ENCODE results near the gene MYL10.

Gene MYL10

DNA sequence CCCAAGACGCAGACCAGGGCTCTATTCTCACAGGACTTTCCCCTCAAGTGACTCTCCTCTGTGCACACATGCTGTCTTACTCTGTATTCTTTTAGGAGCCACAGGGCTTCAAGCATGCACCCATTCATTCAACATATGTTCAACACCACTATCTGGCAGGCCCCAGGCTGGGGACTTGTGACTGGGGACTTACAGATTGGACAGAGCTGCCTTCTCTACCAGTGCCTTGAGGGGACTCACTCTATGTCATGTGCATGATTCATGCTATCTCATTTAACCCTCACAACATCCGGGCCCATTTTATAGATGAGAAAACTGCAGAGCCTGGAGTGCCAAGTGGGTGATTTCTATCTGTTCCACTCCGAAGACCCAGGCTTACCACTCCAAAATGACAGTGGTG lies 34.3 kb downstream of the MYL10 start:
- DNase-seq, result no peak

DNA sequence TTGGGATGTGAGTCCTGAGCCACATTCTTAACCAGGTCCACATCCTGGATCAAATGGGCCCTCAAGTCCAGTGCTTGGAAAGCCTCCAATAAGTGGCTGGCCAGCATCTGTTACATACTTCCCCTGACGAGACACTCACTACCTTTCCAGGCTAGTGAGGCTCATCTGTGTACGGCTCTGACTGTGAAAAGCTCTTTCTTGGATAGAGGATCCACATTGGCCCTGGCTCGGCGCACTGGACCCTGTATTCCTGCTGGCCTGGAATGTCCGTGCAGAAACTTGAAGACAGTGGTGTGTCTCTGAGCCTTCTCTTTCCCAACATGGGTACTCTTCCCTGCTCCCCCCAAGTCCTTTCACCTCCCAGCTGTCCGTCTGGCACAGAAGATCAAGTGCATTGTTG lies 35.5 kb downstream of the MYL10 start:
- no peak for DNase-seq

DNA sequence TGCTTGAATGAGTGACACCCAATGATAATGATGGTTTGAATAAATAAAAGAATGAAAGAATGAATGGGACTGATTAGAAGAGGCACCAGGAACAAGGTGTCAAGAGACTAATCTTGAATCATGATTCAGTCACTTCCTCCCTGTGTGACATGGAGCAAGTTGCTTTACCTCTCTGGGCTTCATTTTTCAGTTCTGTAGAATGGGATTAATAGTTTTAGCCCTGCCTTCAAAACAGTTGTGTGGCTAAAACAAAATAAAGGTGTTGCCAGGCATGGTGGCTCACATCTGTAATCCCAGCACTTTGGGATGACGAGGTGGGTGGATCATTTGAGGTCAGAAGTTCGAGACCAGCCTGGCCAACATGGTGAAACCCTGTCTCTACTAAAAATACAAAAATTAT lies 37.6 kb downstream of the MYL10 start:
- DNase-seq, result no peak

DNA sequence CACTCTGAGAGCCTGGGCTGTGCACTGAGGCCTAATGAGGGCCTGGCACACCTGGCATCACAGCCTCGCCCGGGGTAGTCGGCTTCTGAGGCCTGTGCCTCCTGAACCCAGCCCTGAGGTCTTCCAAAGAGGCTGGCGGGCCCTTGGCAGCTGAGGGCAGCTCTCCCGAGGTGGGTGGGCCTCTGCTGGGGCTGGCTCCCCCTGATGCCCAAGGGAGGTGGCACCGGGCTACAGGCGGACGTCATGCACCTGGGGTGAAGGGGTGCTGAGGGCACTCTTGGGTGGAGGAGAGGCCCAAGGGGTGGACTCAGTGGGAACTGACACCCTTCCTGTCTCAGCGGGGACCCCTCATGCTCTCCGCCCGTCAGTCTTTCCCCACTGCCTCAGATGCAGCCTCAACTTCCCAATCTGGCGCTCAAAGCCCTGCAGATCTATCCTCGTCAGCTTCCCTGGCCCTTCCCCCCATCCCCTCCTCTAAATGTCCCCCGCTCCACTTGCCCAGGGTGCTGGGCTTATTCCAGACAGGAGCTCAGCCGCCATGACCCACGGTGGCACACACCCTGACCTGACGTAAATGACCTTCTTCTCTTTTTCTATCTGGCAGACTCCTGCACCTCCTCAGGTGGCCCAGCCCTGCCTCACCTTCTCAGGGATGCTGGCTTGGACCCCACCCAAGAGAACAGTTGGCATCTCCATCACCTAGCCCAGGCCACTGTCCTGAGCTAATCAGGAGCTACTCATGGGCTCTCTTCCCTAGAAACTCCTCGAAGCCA lies 38.2 kb downstream of the MYL10 start:
- DNase-seq, result no peak

DNA sequence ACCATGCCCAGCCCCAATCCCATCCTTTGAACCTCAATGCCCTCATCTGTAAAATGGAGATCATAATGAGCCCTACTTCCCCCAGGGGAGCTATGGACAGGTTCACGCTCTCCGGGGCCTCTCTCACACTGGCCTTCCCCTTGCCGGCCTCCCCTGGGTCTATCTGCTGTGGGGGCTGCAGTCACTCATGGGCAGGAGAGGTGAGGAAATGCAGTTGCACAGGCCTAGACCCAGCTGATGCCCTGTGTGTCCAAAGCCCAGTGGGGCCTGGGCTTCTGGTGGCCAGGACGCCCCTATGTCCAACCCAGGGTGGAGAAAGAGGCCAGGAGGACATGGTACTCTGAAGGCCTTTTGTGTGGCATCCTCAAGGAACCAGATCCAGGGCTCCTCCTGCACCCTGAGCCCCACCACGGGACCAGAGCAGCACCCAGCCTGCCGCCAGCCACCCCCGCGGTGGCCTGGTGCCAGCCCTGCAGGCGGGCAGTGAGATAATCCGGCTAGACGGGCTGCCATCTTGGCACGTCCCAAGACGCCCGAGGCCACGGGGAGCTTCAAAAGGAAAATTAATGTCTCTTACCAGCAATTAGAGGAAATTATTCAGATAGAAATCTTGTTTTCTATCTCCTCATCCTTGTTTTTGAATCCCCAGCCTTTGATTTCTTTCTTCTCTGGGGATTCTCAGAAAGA lies 39.0 kb downstream of the MYL10 start:
- DNase-seq, result no peak

DNA sequence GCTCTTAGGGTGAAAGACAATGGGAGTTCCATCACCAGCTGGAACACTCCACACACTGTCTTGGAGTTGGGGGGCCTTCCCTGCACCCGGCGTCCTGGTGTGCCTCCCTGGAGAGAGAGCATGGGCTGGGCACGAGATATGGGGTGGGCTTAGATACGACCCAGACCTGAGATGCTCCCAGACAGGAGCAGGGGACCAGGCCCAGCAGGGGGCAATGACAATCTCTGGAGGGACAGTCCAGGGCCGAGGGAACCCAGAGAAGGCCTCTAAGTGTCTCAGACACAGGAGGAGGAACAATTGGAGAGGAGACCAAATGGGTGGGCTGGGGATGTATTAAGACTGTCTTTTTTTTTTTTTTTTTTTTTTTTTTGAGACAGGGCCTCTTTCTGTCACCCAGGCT lies 40.0 kb downstream of the MYL10 start:
- no peak for DNase-seq

DNA sequence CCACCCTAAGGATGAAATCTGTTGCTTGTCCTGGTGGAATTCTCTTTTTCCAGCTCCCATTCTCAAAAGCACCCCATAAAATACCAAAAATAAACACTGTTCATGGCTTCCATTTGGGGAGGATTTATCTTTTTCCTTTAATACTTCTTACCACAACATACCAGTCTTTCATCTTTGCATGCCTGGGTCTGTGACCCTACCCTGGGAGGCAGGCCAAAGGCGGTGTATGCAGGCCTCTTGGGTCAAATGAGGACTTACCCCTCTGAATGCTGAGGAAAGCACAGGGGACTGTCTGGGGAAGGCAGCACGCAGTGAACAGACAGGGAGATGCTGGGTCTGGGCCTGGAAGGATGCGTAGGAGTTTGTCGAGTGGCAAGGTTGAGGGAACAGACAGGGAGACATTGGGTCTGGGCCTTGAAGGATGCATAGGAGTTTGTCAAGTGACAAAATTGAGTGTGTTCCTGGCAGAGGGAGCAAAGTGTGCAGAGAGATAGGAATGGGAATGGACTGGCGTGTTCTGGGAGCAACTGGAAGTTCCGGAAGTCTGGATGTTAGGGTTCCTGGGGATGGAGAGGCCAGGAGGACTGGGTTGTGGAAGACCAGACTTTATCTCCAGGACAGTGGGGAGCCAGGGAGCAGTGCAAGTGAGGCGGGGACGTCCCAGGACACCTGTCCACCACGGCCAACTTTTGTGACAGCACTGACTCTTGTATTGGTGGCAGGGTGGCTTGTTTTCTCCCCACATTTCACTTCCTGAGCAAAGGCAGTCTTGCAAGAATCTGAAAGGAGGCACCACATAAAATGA lies 40.8 kb downstream of the MYL10 start:
- DNase-seq, result no peak

DNA sequence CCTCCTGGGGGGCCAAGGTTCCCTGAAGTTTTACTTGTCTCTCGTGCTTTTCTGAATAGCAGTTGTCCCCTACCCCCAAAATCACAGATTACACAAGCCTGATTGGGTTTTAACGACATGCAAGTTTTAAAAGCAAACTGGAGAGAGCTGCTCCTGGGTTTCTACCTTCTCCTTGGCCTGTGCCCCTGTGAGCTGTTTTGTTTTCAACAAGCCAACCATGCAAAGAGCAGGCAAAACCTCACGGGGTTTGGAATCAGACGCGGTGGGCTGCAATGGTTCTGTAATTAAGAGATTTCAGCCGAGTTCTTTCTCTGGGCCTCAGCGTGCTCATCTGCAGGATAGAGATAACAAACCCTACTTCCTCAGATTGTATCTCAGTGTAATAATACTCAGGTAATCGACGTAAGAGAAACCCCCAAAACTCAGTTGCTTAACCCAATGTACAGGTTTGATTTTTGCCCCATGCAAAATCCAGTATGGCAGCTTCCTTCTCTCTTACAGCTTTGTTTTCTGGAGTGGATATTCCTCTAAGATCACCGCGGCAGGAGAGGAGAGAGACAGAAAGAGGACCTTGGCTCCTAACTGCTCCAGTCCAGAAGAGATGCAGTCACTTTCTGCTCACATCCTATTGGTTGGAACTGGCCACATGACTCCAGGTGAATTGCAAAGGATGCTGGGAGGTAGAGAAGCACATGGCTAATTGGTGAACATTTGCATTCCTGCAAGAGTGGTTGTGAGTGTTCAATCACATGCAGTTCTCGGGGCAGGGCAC lies 42.0 kb downstream of the MYL10 start:
- DNase-seq, result no peak

DNA sequence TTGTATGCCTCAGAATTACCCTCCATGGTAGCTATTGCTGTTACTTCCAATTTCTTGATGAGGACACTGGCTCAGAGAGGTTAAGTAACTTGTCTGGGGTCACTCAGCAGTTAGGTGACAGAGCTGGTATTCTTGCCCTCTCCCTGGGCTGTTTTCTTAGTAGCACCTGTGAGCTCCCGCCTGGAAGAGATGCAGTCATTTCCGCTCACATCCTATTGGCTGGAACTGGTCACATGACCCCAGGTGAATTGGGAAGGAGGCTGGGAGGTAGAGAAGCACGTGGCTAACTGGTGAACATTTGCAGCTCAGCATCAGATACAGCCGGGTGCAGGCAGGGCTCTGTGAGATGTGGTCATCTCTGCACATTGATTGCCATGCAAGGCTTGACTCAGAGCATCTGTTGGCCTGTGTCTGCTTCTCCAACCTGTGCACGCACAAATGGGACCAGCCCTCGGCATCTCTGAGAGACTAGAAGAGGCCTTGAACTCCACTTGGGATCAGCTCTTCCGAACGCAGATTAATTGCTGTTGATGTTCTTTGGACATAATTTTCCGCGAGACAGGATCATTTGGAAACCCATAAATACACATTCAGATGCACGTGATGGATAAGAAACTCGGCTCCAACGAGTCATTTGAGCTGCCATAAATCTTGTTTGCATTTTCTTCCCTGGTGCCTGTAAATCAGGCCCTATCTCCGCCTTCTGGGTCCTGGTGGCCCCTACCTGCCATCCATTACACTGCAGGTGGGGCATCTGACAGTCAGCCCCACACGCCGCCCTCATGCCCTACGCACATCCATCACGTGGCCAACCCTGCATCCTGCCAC lies 42.8 kb downstream of the MYL10 start:
- DNase-seq, result no peak

DNA sequence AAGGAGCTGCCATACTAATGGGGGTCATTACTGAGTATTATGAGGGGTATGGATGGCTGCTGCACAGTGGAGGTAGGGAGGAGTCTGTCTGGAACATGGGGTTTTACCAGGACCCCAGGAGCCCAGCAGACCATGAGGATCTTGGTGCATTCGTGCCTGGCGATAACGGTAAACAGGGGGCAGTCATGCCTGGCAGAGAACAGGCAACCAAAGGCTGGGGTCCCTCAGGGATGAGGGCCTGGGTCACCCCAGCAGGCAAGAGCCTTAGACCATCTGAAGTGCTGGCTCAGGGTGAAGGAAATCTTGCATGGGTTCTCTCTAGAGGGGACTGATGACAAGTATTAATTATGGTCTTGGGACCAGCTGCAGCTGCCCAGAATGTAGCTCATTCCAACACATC lies 46.1 kb downstream of the MYL10 start:
- no peak for DNase-seq

DNA sequence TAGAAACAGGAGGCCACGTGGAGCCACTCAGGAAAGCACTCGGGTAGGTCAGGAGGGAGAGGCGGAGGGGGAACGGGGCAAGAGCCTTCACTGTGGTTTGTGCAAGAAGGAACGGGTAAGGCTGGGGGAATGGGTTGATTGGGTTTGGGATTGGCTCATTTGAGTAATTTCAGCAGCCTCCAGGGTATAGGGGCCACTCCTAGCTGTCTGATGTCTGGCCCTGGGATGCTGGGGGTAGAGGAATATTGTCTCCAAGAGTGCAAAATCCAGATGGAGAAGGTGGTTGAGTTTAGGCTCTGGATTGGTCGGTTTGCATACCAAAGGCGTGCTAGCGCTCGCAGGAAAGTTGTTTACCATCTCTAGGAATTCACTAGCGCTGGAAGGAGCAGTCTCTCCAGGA lies 47.2 kb downstream of the MYL10 start:
- DNase-seq, result no peak

DNA sequence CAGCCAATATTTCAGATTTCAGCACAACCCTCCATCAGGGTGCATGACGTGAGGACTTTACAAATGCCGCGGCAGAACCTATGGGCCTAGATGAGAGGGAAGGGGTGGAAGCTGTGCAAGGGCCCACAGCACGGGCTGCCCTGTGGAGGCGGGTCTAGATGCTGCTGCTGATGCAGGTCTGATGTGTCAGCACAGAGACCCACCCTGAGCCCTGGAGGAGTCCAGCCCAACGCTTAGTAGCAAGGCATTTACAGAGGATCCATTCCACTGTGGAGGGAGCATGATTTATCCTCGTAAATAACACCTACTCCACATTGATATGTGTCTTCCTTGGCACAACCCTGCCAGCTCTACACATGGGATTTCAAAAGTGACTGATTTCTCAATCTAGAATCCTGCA lies 48.5 kb downstream of the MYL10 start:
- no peak for DNase-seq

DNA sequence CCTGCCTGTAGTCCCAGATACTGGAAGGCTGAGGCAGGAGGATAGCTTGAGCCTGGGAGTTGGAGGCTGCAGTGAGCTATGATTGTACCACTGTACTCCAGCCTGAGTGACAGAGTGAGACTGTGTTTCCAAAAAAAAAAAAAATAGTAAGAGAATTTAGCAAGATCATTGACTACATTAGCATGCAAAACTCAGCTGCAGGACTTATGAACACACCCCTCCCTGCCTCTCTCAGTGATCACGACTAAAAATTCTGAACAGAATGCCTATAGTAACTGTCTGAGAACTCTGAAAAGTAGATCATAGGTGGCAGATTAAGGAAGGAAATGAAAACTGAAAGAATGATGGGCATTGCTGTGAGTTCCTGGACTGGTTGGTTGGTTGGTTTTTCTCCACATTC lies 50.5 kb downstream of the MYL10 start:
- DNase-seq, result no peak

DNA sequence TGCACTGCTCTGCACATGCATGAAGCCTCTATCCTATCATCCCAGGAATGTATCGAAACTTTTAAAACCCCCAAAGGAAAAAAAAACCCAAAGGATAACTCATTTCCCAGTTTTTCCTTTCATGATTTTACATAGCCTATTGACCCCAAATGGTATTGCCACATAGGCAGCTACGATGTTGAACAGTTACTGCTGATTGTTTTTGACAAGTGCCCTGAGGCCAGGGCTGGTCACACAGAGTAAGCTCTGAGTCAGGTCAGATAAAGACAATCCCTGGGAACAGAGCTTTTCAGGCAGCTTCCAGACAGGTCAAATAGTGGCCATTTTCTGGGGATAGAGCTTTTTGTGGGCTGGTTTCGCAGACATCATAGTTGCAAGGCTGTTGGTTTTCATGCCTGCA lies 52.1 kb downstream of the MYL10 start:
- DNase-seq, result no peak

DNA sequence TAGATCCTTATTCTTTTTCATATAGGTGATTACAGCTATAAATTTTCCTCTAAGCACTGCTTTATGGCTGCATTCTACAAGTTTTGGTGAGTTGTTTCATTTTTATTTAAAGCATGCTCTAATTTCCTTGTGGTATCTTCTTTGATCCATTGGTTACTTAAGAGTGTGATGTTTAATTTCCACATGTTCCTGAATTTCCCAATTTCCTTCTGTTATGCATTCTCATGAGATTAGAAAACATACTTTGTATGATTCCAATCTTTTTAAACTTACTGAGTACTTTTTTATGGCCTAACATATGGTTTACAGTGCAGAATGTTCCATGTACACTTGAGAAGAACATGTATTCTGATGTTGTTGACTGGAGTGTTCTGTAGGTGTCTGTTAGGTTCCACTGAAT lies 53.4 kb downstream of the MYL10 start:
- DNase-seq, result no peak

DNA sequence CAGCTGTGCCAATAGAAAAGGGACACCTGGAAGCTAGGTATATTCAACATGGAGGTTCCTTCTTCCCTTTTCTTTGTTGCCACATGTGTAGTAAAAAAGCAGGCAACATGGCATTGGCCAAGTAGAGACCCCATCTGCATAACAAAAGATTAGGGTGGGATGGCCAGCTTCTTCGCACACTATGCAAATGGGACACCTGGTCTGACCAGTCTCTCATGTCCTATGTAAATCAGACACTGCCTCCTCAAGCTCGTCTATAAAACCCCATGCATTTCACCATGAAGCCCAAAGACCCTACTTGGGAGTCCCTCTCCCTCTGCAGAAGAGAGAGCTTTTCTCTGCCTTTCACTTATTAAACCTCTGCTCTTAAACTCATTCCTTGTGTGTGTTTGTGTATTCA lies 53.9 kb downstream of the MYL10 start:
- no peak for DNase-seq

DNA sequence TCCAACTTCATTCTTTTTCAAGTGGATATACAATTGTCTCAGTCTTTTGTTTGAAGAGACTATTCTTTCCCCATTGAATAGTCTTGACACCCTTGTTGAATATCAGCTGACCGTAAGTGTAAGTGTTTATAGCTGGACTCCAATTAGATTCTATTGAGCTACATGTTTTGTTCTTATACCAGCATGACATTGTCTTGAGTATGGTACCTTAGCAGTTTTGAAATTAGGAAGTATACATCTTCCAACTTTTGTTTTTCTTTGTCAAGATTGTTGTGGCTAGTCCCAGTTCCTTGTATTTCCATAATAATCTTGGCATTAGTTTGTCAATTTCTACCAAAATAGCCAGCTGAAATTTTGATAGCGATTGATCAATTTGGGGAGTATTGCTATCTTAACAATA lies 56.9 kb downstream of the MYL10 start:
- DNase-seq, result no peak

DNA sequence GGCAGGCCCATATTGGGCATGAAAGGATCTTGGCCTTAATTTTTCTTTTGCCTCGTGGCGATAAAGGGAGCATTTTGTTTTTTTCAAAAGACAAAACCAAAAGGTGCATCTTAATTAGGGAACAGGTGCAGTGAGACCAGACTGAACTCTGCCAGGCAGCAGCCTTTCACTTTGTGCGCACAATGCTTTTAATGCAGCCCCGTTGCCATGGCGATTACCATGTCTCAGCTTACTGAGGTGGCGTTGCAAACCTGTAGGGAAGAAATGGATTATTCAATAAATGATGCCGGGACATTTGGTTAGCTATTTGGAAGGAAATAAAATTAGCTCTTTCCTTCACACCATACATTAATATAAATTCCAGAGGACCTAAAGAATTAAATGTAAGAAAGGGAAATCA lies 61.9 kb downstream of the MYL10 start:
- DNase-seq, result peak; percentile 64

DNA sequence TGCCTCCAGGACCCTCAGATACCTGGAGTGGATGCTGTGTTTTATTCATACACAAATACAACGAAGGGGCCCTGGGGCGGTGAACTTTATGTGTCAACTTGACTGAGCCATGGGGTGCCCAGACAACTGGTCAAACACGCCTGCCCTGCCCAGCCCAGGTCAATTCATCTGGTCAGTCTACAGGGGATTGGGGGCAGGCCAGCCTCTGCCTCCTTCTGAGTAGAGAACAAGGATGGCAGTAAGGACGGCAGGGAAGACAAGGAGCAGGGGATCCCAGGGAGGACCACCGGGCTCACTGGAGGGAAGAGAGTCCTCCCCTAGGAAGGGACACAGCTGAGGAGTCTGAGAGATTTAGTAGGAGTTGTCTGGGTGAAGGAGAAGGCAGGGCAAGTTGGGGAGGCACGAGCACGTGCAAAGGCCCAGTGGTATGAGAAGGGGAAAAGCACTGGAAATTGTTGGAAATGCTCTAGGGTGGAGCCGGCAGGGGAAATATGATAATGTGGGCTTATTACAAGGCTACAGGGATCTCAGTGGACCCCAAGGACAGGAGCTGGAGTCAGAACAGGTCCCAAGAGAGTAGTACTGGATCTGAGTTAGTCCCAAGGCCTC lies 63.4 kb downstream of the MYL10 start:
- no peak for DNase-seq

DNA sequence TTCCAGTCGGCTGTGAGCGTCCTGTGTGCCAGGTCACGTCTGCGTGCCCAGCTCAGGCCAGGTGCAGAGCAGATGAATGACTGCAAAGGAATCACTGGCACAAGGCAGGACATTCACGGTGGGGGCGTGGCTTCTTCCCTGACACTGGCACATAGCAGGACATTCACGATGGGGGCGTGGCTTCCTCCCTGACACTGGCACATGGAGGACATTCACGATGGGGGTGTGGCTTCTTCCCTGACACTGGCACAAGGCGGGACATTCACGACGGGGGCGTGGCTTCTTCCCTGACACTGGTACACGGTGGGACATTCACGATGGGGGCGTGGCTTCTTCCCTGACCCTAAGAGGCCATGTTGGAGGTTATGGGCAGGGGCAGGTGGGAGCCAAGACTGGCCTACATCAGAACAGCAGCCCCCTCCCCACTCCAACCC lies 64.3 kb downstream of the MYL10 start:
- no peak for DNase-seq

DNA sequence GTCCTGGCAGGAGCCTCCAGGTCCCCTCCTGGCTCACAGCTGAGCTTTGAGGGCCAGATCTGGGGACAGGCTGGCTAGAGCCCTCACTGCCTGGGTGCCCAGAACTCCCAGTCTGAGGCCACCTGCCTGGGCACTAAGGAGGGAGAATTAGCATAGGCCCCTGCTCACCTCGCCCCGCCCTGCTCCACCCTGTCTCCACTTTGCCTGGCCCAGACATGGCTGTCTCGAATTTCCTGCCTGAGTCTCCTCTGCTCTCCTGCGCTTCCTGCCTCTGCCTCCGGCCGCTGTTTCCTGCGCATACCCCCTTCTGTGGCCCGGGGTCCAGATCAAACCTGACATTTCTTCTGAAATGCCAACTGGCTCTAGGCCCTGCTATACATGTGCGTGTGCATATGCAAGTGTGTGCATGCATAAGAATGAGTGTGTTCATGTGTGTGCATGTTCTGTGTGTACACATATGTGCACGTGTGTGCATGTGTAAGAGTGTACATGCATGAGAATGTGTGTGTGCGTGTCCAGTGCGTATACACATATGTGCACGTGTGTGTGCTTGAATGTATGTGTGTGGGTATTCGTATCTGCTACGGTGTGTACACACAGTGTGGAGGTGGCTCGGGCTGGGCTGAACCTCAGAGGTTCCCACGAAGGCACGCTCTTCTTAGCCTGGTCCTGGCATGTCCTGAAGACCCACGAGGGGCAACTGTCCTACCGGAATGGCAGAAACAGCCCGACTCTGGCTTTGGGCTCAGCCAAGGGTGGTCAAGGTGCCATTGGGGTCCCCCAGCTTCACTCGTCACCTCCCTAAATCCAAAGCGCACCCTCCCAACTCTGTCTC lies 64.9 kb downstream of the MYL10 start:
- DNase-seq, result no peak

Measured in NCI-H1092 (cell line).